ELF-1 (cell line): Measurements from ENCODE around the gene GPR171.

ENCODE experiments used
- DNase-seq: peaks from one replicate; pipeline ENCODE4 v3.0.0-alpha.2; 2016; ENCODE audit warnings: low read depth, low spot score

Gene GPR171

DNA sequence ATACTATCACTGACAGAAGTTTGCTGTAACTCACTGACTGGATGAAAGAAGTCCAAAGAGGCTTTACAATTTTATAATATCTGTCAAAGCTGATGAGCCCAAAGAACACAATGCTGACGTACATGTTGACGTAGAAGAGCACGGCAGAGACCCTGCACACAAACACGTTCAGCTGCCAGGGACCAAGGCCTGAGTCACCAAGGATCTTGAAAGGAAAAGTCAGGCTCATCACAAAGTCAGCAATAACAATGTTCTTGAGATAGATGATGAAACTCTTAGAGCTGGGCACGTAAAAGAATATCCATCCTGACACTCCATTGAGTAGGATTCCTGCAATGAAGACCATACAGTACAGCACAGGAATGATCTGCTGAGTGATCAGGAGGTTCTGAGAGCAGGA lies 10.9 kb upstream of the GPR171 start:
- DNase-seq = no peak

- no peak for DNase-seq
Measured at GRCh38 chr3:151213151-151213550, 10.1 kb upstream of the GPR171 start.

GRCh38 chr3:151210676-151211381 lies 7.8 kb upstream of the GPR171 start:
- no peak for DNase-seq

GRCh38 chr3:151209654-151210053 lies 6.6 kb upstream of the GPR171 start:
- DNase-seq = no peak

DNA sequence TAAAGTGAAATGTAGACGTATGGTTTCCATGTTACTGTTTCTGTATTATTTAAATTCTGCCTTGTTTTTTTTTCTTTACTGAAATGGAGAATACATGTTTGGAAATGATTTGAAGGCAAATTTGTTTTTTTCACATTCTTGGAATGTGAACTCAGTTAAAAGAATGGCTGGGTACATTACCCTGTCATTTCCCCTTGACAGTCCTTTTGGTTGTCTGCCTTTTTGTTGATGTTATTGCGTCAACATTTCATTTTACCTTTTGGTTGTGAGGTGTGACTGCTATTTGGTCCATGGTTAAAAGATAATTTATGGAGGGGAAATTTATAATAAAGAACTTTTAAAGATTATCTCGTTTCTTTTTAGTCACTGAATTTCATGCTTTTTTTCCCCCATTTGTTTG lies 3.2 kb upstream of the GPR171 start:
- DNase-seq = no peak

DNA sequence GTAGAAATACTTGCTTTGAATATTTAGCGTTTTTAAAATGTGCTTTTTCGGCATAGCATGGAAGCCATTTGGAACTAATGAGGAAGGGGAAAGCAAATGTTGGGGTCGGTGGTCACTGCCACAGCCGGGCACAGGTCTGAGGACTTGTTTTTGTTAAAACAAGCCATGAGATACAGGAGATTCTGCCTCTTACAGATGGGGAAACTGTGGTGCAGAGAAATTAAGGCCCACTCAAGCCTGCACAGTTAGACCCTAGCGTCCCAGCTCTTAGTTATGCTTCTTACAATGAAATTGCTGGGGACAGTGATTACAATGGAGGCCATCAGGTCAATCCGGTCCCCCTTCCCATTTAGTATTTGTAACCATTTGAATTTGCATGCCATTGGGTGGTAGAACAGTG lies 2.5 kb upstream of the GPR171 start:
- DNase-seq = no peak

DNA sequence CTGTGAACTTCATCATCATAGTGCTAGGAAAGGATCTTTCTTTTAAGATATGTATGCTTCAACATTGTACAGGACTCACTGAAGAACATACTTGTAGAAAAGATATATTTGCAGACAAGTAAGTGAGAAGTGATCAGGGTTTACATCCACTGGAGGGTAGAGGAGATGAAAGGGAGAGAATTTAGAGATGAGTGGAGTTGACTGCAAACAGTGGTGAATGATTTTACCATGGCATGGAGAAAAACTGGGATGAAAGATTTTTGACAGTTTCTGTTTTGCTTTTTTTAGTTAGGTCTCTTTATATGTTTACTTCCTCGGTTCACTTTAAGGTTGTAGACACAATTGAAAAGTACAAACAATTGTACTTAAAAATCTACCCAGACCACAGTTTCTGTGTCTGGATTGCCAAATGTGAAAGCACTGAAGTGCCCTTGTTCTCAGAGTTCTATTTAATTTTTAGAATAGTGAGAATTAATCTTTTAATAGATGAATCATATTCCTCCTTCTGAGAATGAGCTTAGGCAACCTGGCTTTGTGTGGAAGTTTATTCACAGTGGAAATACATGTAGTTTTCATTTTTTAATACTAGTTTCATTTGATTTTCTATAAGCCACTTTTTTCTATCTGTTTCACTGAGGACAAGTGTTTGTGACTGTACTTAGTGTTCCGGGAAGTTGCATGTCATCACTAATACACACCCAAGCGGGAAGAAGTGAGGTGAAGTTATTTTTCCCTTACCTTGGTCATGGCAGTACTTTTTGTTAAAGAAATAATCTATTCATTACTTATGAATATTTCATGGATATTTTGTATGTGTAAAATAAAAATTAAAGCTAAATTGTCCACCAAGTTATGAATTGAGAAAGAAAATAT lies 1.8 kb upstream of the GPR171 start:
- DNase-seq = no peak

DNA sequence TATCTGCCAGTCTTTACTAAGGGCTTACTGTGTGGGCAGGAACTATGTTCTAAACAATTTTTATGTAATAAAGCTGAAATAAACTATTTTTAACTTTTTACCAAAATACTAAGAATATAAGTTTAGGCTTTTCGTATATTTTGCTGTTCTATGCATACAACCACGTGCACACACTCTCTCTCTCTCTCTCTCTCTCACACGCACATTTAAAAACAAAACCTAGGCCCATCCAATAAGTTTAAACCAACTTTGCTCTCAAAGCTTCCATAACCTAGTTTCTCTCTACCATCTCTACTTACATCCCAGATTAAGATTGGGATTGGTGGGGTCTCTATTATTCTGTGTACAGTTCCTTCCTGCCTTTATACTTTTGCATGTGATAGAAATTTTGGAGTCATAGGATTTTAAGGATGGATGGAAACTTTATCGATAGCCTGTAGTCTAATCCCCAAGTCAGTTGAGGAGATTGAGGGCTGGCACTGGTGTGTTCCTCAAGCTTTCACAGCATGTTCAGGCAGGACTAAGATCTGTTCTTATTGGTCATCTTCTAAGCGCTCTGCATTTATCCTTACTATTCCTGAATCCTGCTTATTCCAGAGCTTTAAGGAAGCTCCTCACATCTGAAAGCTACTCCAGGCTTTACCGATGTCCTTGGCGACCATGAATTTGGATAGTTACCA lies 1.8 kb downstream of the GPR171 start:
- DNase-seq = no peak

DNA sequence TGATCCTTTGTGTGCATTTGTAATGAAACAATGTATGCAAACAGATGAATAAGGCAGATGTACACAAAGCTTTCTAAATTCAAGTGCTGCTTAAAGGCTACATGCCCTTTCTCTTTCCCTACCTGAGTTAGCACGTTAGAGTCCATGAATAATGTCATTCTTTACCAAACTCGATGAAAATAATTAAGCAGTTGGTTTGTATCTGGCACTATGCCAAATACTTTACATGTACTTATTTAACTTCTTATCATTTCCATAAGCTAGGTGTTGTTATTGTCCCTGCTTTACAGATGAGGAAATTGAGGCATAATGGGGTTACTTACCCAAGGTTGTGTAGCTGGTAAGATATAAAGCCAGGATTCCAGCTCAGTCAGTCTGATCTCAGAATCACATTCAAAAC lies 2.4 kb downstream of the GPR171 start:
- DNase-seq = no peak

DNA sequence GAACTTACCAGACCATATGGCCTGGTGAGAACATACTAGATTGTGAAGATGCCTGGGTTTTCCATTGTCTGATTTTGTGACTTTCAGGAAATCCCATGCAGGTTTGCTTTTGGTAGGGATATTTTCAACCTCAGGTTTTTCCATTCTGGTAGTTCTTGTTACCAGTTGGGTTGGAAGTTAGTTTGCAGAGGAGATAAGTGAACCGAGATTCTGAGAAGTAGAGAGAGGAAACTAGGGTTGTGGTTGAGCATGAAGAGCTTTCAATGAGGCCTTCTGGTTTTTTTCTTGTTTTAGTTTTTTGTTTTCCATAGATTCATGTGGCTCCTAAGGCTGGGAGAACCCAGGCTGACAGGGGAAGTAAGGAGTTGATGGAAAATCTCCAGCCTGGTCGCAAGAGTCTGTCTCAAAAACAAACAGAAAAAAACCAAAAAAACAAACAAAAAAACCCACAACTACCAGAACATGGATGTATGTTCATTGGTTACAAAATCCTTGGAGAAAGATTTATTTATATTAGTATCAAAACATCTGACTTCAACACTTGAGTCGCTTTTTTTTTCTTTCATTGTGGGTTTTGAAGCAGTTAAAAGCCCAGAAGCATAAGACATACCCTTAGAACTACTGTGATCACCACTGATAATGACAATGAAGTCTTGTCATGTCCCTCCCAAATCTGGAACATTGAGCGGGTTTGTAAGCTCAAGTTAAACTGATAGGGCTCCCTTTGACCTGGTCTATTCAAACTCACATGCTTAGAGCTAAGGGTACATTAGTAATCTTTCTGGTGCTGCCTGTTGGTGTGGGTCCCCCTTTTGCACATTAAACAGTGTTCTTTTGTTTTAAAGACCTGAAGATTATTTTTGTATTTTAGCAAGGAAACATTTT lies 3.2 kb downstream of the GPR171 start:
- DNase-seq = no peak

- no peak for DNase-seq
Measured at GRCh38 chr3:151198849-151199248, 4.2 kb downstream of the GPR171 start.

DNA sequence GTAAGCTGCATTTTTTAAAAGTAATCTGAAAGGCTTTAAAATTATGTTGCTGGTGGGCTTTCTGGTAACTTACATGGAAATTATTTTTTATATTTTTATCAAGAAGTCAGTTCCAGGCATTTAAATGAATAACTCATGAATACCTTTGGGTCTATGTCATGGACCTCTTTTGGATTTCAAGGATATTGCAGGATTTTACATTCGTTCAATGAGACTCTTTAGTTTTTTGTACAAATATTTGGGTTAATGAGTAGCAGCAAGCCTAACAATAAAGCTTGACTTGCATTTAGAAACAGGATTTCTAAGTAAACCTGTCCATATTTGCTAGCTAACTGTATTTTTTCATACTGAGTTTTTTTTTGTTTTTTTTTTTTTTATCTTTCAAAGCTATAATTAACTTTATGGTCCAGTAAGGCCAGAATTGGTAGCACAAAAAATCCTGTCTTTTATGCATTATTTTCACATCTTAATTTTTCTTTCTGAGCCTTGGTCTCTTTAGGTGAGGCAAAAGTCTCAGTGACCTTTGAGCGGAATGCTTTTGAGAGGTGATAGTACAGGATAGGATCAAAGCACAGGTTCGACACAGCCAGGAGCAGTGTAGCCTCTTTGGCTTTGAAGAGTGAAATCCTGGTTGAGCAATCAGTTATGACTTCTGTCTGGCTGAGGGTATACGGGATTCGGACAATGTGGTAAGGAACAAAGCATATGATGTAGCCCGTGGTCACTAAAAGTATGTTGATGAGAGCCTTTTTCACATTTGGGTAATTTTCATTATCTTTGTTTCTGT lies 4.8 kb downstream of the GPR171 start:
- no peak for DNase-seq

- DNase-seq = no peak
Measured at GRCh38 chr3:151197228-151197627, 5.8 kb downstream of the GPR171 start.

- no peak for DNase-seq
Measured at GRCh38 chr3:151196434-151196833, 6.6 kb downstream of the GPR171 start.

- DNase-seq = no peak
Measured at GRCh38 chr3:151195826-151196225, 7.2 kb downstream of the GPR171 start.

DNA sequence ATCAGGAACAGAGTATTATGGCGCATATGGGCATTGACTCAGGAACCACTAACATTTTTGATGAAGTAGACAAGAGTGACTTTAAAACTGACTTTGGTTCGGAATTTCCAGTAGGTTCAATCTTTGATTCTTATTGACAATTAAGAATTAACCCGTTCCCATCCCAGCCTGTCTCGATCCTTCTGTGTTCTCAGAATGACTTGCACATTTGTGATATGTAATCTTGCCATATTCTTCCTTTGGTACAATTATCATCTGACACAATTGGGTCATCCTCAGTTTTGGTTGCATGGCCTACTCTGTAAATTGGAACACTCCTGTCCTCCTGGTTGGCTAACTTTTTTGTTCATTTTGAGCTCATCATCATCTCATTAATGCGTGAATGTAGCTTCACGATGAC lies 10.5 kb downstream of the GPR171 start:
- DNase-seq = no peak

- no peak for DNase-seq
Measured at GRCh38 chr3:151191095-151191494, 11.9 kb downstream of the GPR171 start.

- DNase-seq = no peak
Measured at GRCh38 chr3:151183265-151183671, 19.7 kb downstream of the GPR171 start.

DNA sequence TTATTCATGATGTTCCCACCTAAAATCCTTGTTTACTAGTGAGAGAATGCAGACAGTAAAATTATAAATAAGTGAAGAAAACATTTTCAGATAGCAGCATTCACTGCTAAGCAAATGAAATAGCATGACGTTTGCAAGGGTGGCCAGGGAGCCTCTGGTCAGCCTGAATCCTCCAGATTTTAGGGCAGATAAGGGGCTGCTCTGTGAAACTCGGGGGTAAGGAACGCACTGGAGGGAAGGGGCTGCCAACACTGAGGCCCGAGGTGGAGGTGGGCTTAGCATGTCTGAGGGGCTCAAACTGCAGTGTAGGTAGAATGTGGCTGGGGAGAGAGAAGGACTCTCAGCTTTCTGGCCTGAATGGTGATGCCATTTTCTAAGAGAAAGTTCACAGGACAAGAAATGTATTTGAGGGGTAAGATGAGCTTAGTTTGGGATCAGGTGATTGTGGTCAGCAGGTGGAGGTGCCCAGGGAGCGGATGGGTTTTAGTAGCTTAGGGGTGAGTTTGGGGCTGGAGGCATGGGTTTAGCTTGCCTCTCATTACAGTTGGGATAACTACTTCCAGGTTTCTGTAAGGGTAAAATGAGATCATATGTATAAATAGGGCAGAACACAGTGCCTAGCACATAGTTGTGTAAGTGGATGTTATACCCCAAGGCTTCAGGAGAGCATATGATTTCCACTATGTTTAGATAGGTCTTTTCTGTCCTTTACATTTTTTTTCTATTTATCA lies 20.5 kb downstream of the GPR171 start:
- no peak for DNase-seq

- peak; percentile 16 for DNase-seq
Measured at GRCh38 chr3:151178208-151178845, 24.7 kb downstream of the GPR171 start.
